PC-3 (cell line): ENCODE data around the gene GRB14.

ENCODE experiments used
- EZH2 ChIP-seq: fragments of 300-600 bp; sonication (generic); IDR thresholded peaks from one replicate; pipeline ENCODE4 v1.6.1; 2017; ENCODE audit warnings: antibody characterized with exemption, mild to moderate bottlenecking, low read length; ENCODE audit not compliant: unreplicated experiment
- TF ChIP-seq, protein P1 (sequence below): fragments of 300-600 bp; sonication (generic); conservative IDR thresholded peaks from 2 replicates; pipeline ENCODE4 v1.5.1; 2017; ENCODE audit warnings: antibody characterized with exemption, low read depth, mild to moderate bottlenecking, low read length

GRCh38 chr2:164456619-164457018 is 164.7 kb downstream of the GRB14 start:
- TF ChIP-seq, protein P1, sequence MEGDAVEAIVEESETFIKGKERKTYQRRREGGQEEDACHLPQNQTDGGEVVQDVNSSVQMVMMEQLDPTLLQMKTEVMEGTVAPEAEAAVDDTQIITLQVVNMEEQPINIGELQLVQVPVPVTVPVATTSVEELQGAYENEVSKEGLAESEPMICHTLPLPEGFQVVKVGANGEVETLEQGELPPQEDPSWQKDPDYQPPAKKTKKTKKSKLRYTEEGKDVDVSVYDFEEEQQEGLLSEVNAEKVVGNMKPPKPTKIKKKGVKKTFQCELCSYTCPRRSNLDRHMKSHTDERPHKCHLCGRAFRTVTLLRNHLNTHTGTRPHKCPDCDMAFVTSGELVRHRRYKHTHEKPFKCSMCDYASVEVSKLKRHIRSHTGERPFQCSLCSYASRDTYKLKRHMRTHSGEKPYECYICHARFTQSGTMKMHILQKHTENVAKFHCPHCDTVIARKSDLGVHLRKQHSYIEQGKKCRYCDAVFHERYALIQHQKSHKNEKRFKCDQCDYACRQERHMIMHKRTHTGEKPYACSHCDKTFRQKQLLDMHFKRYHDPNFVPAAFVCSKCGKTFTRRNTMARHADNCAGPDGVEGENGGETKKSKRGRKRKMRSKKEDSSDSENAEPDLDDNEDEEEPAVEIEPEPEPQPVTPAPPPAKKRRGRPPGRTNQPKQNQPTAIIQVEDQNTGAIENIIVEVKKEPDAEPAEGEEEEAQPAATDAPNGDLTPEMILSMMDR, result no peak
- no peak for TF ChIP-seq EZH2
